Activated CD4-positive, alpha-beta T cell treated with anti-CD3 and anti-CD28 coated beads for 24 hours (primary cell): ENCODE measurements around the gene OVCA2.
A peak's percentile ranks its signal among the peaks of the same experiment; 100 is the strongest.
"Not testable (repeated sequence)": the region's sequence is repeated elsewhere in the genome, so short reads cannot be mapped to it uniquely, and the experiment has no call there.

ENCODE experiments used
- DNase-seq, 2 donors: peaks; one replicate each; pipeline ENCODE4 v3.0.0-alpha.2; 2020; ENCODE audit warnings: low read depth in 2 of 2

The OVCA2 gene

DNA sequence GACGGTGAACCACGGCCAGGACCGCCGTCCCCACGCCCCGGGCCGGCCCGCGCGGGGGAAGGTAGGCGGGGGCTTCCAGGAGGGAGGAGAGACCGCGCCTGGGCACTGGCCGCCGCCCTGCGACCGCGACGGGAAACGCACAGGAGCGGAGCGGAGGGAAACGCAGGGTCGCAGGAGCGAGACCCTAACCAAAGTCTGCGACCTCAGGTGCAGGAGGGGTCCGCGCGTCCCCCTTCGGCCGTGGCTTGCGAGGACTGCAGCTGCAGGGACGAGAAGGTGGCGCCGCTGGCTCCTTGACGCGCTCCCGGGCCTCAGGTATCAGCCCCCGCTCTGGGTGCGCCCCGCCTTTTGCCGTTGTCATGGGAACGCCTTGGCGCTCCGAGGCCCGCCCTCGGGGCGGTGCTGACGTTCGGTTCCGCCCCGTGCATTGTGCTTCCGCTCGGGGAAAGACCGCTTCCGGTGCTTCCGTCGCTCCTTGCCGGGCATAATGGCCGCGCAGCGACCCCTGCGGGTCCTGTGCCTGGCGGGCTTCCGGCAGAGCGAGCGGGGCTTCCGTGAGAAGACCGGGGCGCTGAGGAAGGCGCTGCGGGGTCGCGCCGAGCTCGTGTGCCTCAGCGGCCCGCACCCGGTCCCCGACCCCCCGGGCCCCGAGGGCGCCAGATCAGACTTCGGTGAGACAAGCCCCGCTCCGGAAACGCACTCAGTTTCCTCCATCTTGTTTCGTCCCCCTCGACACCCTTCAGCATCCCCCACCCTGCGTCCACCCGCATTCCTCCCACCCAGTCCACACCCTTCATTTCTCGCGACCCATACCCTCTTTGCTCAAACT is at the start of gene OVCA2:
TSS of gene OVCA2 (plus strand) at position 462 of the 829 bp plus-strand sequence. CDS start at position 488, 26 bp downstream.
- peak; percentile 97 for DNase-seq

DNA sequence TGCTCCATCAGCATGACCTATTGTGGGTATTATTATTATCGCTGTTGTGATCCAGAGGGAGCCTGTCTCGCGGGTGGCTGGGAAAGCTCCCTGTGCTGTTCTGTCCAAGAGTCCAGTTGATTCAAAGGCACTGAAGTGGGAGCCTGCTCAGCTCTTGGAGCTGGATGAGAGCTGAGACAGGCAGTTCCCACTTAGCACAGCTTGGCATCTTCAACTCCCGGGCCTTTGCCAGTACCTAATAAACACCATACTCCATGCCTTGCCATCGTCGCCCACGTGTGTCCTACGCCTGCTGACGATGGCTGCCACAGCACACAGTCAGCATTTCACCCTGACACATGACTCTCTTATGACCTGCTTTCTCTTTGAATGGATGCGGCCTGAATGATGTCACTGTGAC is 49.3 kb upstream of the OVCA2 start:
- DNase-seq, result no peak

DNA sequence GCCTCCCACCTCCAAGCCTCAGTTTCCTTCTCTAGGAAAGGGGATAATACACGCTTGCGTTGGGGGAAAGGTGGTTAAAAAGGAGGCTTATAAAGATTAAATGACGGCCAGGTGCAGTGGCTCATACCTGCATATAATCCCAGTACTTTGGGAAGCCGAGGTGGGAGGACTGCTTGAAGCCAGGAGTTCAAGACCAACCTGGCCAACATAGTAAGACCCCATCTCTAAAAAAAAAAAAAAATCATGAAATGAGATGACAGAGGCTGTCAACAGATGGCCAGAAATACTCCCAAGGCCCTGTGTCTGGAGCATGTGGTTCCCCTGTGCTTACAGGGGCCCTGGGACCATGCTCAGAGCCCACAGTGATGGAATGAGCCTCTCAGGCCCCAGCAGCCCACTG is 47.1 kb upstream of the OVCA2 start:
- DNase-seq, result no peak

DNA sequence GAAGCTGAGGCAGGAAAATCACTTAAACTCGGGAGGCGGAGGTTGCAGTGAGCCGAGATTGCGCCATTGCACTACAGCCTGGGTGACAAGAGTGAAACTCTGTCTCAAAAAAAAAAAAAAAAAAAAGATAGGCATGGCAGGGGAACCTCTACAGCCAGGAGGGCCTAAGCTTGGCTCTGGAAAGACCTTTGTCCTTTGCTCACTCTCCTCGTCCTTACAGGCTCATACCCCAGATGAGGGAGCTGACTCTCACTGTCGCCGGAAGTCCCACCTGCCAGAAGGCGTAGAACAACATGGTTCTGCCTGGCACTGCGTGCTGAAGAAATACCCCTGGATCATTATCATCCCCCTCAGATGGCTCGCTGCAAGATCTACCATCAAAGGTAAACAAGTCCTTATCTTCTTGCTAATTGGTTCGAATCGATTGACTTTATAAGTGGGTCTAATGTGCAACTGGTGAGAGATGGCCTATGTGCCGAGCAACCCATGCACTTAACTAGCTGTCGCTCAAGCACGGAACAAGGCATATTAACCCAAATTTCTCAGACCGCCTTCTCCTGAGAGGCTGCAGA is 46.4 kb upstream of the OVCA2 start:
- DNase-seq, result no peak

DNA sequence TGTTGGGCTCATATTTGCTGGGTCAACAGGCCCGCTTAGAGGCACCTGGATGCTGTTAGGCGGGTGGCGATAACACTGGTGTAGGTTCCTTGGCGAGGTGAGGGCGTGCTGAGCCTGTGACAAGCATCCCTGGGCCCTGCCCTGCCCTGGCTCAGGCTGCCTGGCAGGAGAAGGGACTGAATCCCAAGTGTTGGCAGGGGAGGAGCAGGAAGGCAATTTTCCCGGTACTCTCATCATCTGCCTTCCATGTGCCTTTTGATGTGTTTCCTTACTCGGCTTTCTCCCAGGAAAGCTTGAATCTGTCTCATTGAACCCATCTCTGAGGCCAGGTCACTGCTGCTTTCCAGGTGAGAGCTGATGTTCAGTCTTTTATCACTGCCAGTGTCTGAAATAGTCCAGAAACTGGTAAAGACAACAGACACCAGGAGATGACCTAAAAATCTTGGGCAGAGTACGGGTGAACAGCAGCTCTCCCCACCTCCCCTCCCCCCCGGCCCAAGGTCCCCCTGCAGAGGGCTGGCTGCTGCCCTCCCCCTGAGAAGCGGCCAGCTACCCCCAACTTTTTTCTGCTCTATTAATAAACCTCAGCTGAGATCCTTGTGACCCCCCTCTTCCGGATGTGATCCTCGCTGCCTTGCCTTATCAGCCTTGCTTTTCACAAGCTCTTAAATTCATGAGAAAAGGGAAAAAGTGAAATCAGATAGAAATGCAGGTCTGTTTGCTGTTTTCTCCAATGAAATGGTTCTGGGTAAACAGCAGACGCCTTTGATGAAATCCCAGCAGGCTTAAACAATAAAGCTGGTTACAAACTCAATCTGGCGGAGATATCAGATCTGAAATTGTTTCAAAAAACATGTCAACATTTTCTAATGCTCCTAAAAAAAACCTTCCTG is 45.7 kb upstream of the OVCA2 start:
- no peak for DNase-seq

DNA sequence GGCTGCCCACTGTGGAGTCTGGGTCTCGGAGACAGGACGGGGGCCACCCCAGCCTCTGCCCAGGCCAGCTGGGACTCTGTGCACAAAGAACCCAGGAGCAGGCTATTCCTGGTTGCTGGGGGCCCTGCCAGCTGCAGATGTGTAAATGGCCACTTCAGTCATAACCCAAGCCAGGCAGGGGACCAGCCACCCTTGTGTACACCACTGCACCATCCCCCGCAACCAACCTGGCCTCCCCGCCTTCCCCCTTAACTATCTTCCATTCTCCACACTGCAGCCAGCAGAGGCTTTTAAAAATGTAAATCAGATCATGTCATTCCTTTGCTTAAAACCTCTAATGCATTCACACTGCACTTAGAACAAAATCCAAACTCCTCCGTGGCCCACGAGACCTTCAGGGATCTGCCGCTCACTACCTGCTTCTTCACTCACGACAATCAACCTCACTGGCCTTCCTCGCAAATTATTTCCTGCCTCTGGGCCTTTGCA is 45.0 kb upstream of the OVCA2 start:
- DNase-seq, result no peak

DNA sequence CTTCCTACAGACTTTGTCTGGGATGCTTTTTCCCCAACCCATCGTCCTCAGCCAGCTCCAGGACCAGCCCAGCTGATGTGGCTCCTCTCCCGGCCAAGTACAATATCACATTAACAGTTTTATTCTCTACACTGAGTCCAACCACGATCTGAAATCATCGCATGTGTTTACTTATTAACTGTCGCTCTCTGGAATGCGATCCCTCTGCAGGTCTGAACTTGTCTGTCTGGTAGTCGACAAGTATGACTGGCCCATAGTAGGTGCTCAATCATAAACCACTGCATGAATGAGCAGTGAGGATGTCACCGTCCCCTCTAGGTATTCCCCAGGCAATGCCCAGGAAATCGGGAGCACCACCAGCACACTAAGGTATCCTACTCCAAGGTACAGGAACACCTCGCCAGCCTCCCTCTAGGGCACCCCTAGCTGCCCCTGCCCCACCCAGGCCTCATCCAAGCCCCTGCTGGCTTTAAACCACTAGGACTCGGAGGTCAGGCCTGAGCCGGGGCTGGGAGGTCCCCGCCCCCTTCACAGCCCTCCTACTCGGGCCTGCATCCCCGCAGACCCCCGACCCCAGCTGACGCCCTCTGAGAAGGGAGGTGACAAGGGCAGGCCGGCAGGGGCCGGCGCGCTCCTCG is 44.4 kb upstream of the OVCA2 start:
- no peak for DNase-seq

DNA sequence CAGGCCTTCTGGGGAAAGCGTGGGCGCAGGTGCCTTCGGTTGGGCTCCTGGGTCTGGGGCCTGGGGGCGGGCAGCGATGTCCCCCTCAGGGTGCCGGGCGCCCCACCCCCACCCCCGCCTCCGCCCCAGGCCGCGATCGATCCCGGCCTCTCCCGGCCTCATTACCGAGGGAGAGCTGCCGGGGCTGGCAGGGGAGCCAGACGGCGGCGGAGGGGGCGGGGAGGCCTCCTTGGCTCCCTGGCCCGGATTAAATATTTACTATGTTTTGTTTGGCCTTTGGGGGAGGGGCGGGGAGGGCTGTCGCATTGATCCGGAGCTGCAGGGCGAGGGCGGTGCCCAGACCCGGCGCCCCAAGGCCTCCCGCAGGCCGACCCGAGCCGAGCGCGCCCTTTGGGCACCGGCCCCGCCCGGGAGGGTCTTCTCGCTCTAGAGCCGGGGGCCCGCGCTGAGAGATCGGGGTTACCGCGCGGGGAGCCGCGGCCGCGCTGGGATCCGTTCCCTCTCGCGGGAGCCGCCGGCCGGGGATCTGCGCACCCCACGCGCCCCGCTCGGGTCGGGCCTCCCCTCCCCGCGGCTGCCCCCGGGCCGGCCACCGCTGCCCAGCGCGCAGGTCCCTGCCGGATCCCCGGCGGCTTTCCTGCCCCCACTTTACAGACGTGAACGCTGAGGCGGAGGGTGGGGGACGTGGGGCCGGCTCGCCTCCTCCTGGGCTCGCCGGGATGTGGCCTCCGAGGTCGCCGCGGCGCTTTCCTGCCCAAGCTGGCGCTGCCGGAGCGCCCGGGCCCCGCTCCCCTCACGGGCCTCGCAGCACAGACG is 43.7 kb upstream of the OVCA2 start:
- DNase-seq, result no peak

DNA sequence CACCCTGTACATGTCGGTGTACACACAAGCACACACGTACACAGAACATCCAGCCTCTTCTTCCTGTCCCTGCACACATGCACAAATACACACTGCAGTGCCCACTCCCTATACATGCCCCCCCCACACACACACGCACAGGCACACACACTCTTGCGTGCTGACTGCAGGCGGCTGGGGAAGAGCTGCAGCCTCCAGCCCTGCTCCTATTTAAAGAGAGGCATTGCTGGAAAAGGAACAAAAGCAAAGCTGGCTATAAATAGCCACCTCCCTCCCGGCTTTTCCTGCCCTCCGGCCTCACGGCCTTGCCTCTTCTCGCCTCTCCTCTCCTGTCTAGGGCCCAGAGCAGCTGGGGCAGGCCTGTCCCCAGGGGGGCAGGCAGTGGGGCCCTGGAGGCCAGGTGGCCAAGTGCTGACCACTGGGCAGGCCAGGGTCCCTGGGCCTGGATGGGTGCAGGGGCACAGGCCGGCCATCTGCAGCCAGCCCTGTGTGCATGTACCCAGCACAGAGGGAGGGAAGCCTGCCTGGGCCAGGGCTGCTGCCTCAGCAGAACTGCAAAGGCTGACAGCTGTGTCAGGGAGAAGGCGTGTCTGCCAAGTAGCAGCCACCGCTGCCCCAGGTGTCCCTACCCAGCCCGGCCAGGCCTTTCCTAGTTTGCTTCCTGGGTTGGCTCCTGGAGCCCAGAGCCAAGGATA is 42.1 kb upstream of the OVCA2 start:
- no peak for DNase-seq

DNA sequence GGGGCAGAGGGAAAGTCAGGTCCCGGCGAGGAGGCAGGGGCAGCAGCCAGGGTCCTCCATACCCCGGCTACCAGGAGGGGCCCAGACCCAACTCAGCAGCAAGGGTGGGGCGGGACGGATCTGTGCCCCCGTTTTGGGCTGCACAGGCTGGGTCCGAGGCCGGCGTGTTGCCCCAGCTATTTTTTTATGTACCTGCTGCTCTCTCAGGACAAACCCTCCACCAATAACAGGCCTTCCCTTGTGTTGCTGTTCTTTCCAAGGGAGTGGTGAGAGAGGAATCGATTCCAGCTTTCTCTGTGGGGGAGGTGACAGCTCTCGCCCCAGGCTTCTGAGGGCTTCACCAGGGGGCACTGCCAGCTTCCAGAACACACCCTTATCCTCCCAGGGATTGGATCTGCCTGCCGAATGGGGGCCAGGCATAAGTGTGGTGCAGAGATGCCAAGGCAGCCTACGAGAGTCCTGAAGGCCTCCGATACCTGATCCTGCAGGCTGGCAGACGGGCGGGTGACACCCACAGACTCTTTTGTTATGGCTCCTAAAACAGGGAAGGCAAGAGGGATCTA is 39.0 kb upstream of the OVCA2 start:
- no peak for DNase-seq

DNA sequence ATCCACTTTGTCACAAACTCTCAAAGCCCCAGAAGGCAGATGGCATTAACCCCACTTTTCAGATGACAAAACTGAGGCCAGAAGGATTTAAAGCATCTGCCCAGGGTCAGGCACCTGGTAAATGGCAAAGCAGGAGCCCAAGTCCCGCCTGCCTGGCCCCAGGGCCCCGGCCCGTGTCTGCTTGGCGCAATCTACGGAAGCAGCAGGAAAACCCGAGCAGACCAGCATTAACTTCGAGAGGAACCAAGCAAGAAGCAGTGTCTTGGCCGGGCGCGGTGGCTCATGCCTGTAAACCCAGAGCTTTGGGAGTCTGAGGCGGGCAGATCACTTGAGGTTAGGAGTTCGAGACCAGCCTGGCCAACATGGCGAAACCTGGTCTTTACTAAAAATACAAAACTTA is 38.3 kb upstream of the OVCA2 start:
- no peak for DNase-seq

DNA sequence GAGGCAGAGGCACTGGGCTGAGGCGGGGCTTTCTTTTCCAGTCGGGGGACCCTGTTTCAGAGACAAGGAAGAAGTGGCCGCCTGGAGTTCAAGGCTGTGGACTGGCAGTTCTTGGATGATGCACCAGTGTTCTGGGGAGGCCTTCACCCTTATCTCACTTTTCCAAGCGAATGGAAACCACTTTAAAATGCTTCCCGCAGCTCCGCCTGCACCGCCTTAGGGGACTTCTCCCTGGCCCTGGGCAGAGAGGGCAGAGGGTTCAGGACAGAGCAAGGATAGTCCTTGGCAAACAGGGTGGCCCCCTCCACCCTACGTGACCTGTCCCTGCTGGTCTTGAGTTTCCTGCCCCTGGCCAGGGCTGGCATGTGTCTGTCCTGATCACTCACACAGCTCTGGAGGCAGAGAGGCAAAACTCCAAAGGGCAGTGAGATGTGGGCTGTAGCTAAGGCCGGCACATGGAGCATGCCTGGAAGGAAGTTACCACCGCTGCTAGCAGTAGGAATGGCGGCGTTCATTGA is 37.3 kb upstream of the OVCA2 start:
- no peak for DNase-seq

DNA sequence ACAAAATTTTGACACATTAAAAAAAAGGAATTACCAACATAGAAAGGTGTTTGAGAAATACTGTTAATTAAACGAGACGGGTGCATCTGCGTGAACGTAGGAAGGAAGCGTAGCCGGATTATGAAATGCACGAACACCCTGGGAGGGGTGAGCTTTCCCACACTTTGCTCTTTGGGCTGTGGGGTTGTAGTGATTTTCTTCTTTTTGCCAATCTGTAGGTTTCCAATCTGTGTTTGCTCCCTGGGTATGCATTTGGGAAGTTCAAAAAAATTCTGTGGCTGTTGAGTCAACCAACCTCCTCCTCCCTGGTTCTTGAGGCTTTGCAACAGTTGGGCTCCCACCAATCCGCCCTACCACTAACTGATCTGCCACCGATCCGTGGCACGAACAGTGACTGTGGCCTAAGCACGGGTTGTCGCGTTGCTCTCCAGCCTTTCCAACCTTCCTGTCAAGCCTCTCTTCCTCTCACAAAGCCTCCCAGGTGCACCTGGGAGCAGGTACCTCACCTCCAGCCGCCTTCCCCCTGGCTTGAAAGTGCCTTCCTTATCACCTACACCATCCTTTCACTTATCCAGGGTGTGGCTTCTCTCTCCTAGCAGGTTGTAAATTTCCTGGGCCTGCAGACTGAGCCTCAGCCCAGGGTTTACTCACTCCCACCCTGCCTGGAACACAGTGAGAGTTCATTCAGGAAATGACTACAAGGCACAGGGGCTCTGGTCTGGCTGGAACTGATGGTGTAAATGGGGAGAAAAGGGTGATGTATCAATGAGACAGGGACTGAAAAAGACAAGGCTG is 33.3 kb upstream of the OVCA2 start:
- no peak for DNase-seq

DNA sequence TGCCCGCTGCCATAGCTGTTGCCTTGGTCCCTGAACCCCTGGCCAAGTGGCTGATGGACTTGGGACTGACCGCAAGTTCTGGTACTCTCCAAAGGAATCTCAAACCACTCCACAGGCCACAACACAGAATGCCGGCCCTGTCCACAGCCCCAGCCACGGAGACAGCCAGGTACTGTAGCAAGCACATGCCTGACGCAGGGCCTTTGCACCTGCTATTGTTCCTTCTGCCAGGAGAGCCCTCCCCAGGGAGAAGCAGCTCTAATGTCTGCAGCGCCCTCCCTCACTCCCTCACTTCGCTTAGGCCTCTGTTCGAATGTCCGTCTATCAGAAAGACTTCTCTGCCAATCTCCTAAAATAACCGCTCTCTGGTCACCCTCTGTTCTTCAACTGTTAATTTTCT is 32.1 kb upstream of the OVCA2 start:
- DNase-seq, result no peak

DNA sequence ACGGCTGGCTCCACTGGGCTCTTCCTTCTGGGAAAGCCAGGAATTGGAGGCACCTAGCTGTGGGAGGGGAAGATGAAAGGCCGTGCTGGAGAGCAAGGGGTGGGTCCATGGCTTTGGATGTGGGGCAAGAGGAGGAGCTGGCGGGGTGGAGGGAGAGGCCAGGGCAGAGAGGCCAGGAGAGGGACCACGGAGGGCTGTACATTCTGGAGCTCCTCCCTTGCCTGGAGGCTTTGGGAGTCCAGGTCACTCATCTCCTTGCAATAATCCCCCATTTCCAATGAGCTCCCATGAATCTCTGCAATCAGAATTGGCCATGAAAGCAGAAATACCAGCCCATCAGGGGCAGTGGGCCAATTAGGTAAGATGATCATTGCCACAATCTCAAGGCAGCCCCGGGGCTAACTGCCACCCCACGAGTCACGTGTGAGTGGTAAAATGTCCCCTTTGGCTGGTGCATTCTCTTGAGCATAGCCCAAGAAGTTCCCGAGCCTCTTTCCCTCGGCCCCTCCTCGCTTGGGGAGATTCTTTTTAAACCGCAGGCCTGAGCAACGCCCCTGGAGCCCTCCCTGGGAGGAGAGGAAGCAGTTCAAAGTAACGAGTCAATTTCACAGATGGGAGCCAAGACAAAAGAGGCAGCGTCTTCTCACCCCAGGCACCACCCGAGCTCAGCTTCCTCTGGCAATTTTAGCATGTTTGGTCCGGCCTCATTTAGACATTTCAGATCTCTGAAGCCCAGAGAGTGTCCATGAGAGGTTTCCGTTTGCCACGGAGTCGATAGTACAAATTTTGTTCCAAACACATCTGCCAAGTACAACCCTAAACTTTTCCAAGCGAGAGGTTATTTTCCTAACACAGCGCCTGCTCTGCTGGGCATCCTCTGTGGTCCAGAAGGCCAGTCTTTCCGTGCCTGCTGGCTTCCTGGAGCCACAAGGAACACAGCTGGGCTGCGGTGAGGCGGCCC is 30.1 kb upstream of the OVCA2 start:
- no peak for DNase-seq

DNA sequence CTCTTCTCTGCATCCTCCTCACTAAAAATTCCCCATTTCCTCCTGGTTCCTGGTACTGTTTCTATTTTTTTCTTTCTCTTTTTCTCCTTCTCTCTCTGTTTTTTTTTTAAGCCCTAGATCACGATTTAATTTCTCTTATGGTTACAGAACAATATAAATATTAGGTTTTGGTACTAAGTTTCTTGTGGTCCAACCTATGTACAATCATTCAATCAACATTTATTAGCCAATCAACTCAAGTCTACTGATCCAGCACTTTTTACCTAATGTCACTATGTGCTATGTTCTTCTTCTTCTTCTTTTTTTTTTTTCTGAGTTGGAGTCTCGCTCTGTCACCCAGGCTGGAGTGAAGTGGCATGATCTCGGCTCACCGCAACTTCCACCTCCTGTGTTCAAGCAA is 29.3 kb upstream of the OVCA2 start:
- no peak for DNase-seq

DNA sequence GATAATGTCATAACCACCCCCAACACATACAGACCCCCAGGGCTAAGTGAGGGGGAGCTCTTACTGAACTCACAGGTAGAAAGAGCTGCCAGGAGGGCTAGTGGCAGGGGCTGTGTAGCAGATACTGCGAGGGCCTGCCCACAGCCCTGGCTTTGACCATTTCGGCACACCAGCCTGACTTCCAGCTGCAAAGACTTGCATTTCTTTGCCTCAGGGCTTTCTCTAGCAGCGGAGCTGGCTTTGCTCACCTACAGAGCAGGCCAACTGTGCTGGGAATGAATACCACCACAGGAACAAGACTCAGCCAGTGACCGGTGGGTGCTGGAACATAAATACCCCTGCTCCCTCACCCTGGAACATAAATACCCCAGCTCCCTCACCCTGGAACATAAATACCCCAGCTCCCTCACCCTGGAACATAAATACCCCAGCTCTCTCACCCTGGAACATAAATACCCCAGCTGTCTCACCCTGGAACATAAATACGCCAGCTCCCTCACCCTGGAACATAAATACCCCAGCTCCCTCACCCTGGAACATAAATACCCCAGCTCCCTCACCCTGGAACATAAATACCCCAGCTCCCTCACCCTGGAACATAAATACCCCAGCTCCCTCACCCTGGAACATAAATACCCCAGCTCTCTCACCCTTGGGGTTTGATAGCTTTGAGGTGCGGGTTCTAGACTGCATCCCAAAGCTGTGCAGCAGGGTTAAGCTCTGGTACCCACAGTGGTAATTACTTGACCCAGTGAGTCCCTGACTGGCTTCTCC is 28.4 kb upstream of the OVCA2 start:
- DNase-seq, result not testable (repeated sequence)
